Loucy (cell line): ENCODE measurements around the gene MASTL.
A peak's percentile ranks its signal among the peaks of the same experiment; 100 is the strongest.

ENCODE experiments used
- H2AFZ ChIP-seq: fragments of 200-600 bp; sonication (generic); 2 replicates; pipeline ENCODE4 v1.6.0; 2016; ENCODE audit warnings: antibody characterized with exemption, mild to moderate bottlenecking, low read length, moderate library complexity
- H3F3A ChIP-seq: fragments of 200-600 bp; 2 replicates; pipeline ENCODE4 v1.6.0; 2016; ENCODE audit warnings: antibody characterized with exemption, low read depth, mild to moderate bottlenecking
- H3K27me3 ChIP-seq: fragments of 200-600 bp; sonication (generic); 2 replicates; pipeline ENCODE4 v1.6.1; 2014; ENCODE audit warnings: low read length, mild to moderate bottlenecking; ENCODE audit not compliant: insufficient read depth, poor library complexity, severe bottlenecking
- H3K36me3 ChIP-seq: fragments of 200-600 bp; sonication (generic); 2 replicates; pipeline ENCODE4 v1.6.1; 2016; ENCODE audit warnings: low read length; ENCODE audit not compliant: insufficient read depth
- H3K4me1 ChIP-seq: fragments of 200-600 bp; sonication (generic); 2 replicates; pipeline ENCODE4 v1.5.1; 2014; ENCODE audit warnings: low read length, mild to moderate bottlenecking; ENCODE audit not compliant: insufficient read depth, poor library complexity, severe bottlenecking
- H3K4me2 ChIP-seq: fragments of 200-600 bp; sonication (generic); 2 replicates; pipeline ENCODE4 v1.6.0; 2014; ENCODE audit warnings: antibody characterized with exemption, low read length, low read depth, mild to moderate bottlenecking; ENCODE audit not compliant: poor library complexity, severe bottlenecking
- H3K4me3 ChIP-seq: fragments of 200-600 bp; sonication (generic); 2 replicates; pipeline ENCODE4 v1.5.1; 2014; ENCODE audit warnings: low read length, mild to moderate bottlenecking, mixed read lengths; ENCODE audit not compliant: poor library complexity, severe bottlenecking
- H3K79me2 ChIP-seq: fragments of 200-600 bp; sonication (generic); 2 replicates; pipeline ENCODE4 v1.6.1; 2014; ENCODE audit warnings: low read length; ENCODE audit not compliant: insufficient read depth
- H3K9ac ChIP-seq: fragments of 200-600 bp; sonication (generic); 2 replicates; pipeline ENCODE4 v1.6.0; 2014; ENCODE audit warnings: mild to moderate bottlenecking, low read depth, low read length, moderate library complexity; ENCODE audit not compliant: poor library complexity, severe bottlenecking
- H3K9me2 ChIP-seq: fragments of 200-600 bp; sonication (generic); replicated peaks from 2 replicates; pipeline ENCODE4 v1.6.1; 2016; ENCODE audit warnings: low read depth, low read length, mixed read lengths
- H3K9me3 ChIP-seq: fragments of 200-600 bp; sonication (generic); 2 replicates; pipeline ENCODE4 v1.6.1; 2014; ENCODE audit warnings: mild to moderate bottlenecking, antibody characterized with exemption, low read length, low read depth; ENCODE audit not compliant: insufficient read depth
- H4K20me1 ChIP-seq: fragments of 200-600 bp; sonication (generic); 2 replicates; pipeline ENCODE4 v1.6.0; 2014; ENCODE audit warnings: antibody characterized with exemption, low read length, mild to moderate bottlenecking; ENCODE audit not compliant: insufficient read depth, poor library complexity, severe bottlenecking
- EZH2phosphoT487 ChIP-seq: fragments of 200-600 bp; IDR thresholded peaks from 2 replicates; pipeline ENCODE4 v1.6.1; 2018; ENCODE audit warnings: antibody characterized with exemption, mild to moderate bottlenecking, moderate library complexity, borderline replicate concordance
- TF ChIP-seq, protein P1 (sequence below): fragments of 200-600 bp; sonication (generic); conservative IDR thresholded peaks from 2 replicates; pipeline ENCODE4 v1.5.1; 2014; ENCODE audit warnings: mild to moderate bottlenecking, antibody characterized with exemption, low read length

Gene MASTL

GRCh38 chr10:27147701-27148100, 7.5 kb upstream of the MASTL start:
- Histone ChIP-seq H3K4me1 (peaks cover 31% of the 10 kb centered on the region), H4K20me1 (peaks cover 87% of the 10 kb centered on the region), H3K4me2 (peak overlapping the region; percentile 22), H3K9me3 (no peaks in the 10 kb centered on the region), H3K79me2 (peaks cover 82% of the 10 kb centered on the region), H2AFZ (no peak overlapping the region), H3K9me2 (no peaks in the 10 kb centered on the region), H3K9ac (no peak overlapping the region), H3K36me3 (peaks cover 53% of the 10 kb centered on the region), H3K27me3 (no peaks in the 10 kb centered on the region), H3K4me3 (no peak overlapping the region), H3F3A (no peaks in the 10 kb centered on the region)
- TF ChIP-seq, protein P1, sequence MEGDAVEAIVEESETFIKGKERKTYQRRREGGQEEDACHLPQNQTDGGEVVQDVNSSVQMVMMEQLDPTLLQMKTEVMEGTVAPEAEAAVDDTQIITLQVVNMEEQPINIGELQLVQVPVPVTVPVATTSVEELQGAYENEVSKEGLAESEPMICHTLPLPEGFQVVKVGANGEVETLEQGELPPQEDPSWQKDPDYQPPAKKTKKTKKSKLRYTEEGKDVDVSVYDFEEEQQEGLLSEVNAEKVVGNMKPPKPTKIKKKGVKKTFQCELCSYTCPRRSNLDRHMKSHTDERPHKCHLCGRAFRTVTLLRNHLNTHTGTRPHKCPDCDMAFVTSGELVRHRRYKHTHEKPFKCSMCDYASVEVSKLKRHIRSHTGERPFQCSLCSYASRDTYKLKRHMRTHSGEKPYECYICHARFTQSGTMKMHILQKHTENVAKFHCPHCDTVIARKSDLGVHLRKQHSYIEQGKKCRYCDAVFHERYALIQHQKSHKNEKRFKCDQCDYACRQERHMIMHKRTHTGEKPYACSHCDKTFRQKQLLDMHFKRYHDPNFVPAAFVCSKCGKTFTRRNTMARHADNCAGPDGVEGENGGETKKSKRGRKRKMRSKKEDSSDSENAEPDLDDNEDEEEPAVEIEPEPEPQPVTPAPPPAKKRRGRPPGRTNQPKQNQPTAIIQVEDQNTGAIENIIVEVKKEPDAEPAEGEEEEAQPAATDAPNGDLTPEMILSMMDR: no peak
- no peak for TF ChIP-seq EZH2phosphoT487

DNA sequence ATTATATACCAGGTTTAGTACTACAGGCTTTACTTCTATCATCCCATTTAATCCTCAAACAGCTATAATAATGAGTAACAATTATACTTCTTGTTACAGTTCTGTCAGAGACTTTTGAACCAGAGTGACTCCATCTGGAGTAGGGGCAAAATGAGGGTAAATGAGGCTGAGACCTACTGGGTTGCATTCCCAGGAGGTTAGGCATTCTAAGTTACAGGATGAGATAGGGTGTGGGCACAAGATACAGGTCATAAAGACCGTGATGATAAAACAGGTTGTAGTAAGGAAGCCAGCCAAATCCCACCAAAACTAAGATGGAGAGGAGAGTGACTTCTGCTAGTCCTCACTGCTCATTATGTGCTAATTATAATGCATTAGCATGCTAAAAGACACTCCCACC, 4.9 kb upstream of the MASTL start:
- peaks cover 3% of the 10 kb centered on the region for H3F3A ChIP-seq
- no peaks in the 10 kb centered on the region for H3K27me3 ChIP-seq
- peaks cover 33% of the 10 kb centered on the region for H3K36me3 ChIP-seq
- peaks cover 37% of the 10 kb centered on the region for H3K4me1 ChIP-seq
- no peaks in the 10 kb centered on the region for H3K9me3 ChIP-seq
- no peak overlapping the region for H2AFZ ChIP-seq
- peak overlapping the region; percentile 99 for H3K4me2 ChIP-seq
- peaks cover 89% of the 10 kb centered on the region for H3K79me2 ChIP-seq
- no peaks in the 10 kb centered on the region for H3K9me2 ChIP-seq
- peak overlapping the region; percentile 49 for H3K4me3 ChIP-seq
- peak overlapping the region; percentile 1 for H3K9ac ChIP-seq
- no peak for TF ChIP-seq EZH2phosphoT487
- TF ChIP-seq, protein P1: no peak
- H4K20me1 ChIP-seq: peaks cover 85% of the 10 kb centered on the region

DNA sequence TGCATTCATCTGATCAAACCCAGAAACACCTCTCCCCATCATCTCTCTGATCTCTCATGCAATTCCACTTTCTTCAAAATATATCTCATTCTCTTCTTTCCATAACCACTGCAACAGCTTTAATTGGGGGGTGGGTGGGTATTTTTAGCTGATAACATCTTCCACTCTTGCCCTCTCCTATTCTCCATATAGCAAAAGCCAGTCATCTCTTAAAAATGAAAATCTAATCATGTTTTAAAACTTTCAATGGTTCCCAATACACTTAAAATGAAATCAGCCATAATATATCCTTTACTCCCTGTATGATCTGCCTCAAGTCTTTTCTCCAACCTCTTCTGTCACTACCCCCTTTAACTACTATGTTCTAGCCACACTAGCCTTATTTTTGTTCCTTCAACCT, 2.5 kb upstream of the MASTL start:
- H3K9me2 ChIP-seq: no peaks in the 10 kb centered on the region
- H4K20me1 ChIP-seq: peaks cover 84% of the 10 kb centered on the region
- peaks cover 92% of the 10 kb centered on the region for H3K79me2 ChIP-seq
- H3K9me3 ChIP-seq: no peaks in the 10 kb centered on the region
- H2AFZ ChIP-seq: no peak overlapping the region
- peaks cover 7% of the 10 kb centered on the region for H3F3A ChIP-seq
- H3K36me3 ChIP-seq: peaks cover 10% of the 10 kb centered on the region; the same call in 1 of the 2 replicates
- H3K4me1 ChIP-seq: peaks cover 32% of the 10 kb centered on the region
- TF ChIP-seq, protein P1: no peak
- no peak for TF ChIP-seq EZH2phosphoT487
- no peaks in the 10 kb centered on the region for H3K27me3 ChIP-seq
- H3K4me2 ChIP-seq: peak overlapping the region; percentile 99
- peak overlapping the region; percentile 98 for H3K4me3 ChIP-seq
- H3K9ac ChIP-seq: peak overlapping the region; percentile 92
